Measurements from ENCODE around the gene TRAF3IP3.

TRAF3IP3 gene

DNA sequence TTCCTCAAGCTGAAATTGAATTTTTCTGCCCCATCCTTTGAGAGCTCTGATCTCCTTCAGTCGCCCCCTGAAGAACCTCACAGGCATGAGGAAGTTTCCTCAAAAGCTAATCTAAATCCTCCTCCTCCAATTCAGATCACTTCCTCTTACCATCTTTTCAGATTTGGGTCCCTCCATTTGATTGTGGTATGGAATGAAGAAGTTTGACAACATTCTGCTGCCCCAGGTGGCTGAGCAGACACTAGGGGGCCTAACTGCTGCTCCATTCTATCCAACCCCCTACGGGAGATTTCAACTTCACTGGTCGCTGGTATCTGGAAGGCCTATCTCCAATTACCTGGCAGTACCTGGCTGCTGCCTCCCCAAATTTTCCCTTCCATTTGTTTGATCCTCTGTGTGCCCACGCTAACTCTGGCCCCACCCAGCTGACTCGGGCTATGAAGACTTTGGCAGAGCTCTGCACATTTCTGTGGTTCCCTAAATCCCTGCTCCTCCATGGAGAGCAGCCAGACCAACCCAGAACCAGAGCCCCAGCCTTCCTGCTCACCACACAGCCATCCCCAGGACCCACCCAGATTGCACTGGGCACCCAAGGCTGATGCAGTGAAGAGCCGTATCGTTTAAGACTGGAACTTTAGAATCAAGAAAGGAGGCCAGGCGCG is 42.3 kb downstream of the TRAF3IP3 start:
- TF ChIP-seq CTCF (conservative IDR thresholded peaks at IDR 0.05; ENCODE audit: low read depth), result no peak
- ChIA-PET CTCF (interaction anchor here (0.8 kb wide), 1 partner anchor 29 kb away, joined by 3 read pairs; no protein-coding TSS in a partner anchor), POLR2A (ENCODE audit: low non-redundant PET) (no interaction called here)
- H3K27ac ChIP-seq, result no peak overlapping the region
- DNase-seq (ENCODE audit: low spot score), result no peak

- CTCF ChIA-PET, result interaction anchor here (1.0 to 2.5 kb wide), 2 partner anchors 18 to 22 kb away, joined by 6 to 7 read pairs; no protein-coding TSS in a partner anchor
- no peak overlapping the region for H3K27ac ChIP-seq
Observed at GRCh38 chr1:209800984-209801834, 45.4 kb downstream of the TRAF3IP3 start.

DNA sequence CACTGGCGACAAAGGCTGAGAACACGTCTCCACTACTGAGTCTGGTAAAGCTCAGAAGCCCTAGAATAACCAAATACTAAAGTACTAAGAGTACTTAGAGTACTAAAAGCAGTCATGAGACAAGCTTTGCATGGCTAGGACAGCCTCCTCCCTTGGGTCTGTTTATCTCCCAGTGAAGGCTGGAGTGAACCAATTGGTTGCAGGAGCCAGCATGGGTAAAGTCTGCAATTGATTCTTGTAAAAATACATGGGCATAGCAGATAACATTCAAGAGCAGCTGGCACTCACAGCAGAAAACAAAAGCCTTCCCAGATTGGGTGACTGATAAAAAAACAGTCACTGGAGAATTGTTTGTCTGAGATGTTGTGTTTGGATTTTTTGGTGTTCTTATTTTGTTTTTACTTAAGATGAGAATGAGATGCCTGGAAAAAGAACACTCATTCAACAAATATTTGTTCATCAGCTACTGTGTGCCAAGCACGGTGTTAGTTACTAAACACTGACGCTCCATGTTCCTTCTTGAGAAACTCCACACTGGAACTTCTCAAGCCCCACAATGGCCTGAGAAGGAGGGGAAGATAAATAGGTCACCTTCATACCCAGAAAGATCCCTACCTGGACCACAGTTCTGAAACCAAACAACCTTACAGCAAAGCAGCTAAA is 46.4 kb downstream of the TRAF3IP3 start:
- H3K27ac ChIP-seq, result no peak overlapping the region
- no peak for TF ChIP-seq CTCF (conservative IDR thresholded peaks at IDR 0.05; ENCODE audit: low read depth)
- DNase-seq (ENCODE audit: low spot score), result no peak
- ChIA-PET CTCF (interaction anchor here (2.5 kb wide), 1 partner anchor 21 kb away, joined by 7 read pairs; no protein-coding TSS in a partner anchor), POLR2A (ENCODE audit: low non-redundant PET) (interaction anchor here (0.6 kb wide), 1 partner anchor 19 kb away, joined by 3 read pairs; no protein-coding TSS in a partner anchor)

More at GRCh38 chr1:209800984-209801834, 45.4 kb downstream of the TRAF3IP3 start:
- TF ChIP-seq CTCF (conservative IDR thresholded peaks at IDR 0.05; ENCODE audit: low read depth), result no peak
- DNase-seq (ENCODE audit: low spot score), result no peak
- POLR2A ChIA-PET (ENCODE audit: low non-redundant PET), result interaction anchor here (0.6 kb wide), 1 partner anchor 20 kb away, joined by 3 read pairs; no protein-coding TSS in a partner anchor

- no peak overlapping the region for H3K27ac ChIP-seq
- ChIA-PET POLR2A (ENCODE audit: low non-redundant PET) (no interaction called here), CTCF (interaction anchor here (2.5 kb wide), 1 partner anchor 20 kb away, joined by 7 read pairs; no protein-coding TSS in a partner anchor)
- TF ChIP-seq CTCF (conservative IDR thresholded peaks at IDR 0.05; ENCODE audit: low read depth), result no peak
- DNase-seq (ENCODE audit: low spot score), result no peak
Observed at GRCh38 chr1:209802780-209803152, 46.9 kb downstream of the TRAF3IP3 start.

- ChIA-PET POLR2A (ENCODE audit: low non-redundant PET) (no interaction called here), CTCF (no interaction called here)
- DNase-seq (ENCODE audit: low spot score), result no peak
- no peak for TF ChIP-seq CTCF (conservative IDR thresholded peaks at IDR 0.05; ENCODE audit: low read depth)
- no peak overlapping the region for H3K27ac ChIP-seq
Observed at GRCh38 chr1:209803568-209803967, 47.7 kb downstream of the TRAF3IP3 start.

- DNase-seq (ENCODE audit: low spot score), result no peak
- TF ChIP-seq CTCF (conservative IDR thresholded peaks at IDR 0.05; ENCODE audit: low read depth), result no peak
Observed at GRCh38 chr1:209805341-209805781, 49.5 kb downstream of the TRAF3IP3 start.

More at GRCh38 chr1:209805341-209805781, 49.5 kb downstream of the TRAF3IP3 start:
- peak overlapping the region; percentile 82 for H3K27ac ChIP-seq
- CTCF ChIA-PET, result interaction anchor here (0.5 to 3.1 kb wide), 4 partner anchors 17 to 31 kb away, joined by 4 to 21 read pairs (median 4); partner anchors contain the start of gene UTP25
- POLR2A ChIA-PET (ENCODE audit: low non-redundant PET), result interaction anchor here (1.2 to 2.2 kb wide), 3 partner anchors 11 to 21 kb away, joined by 3 to 28 read pairs (median 6); no protein-coding TSS in a partner anchor

Measured in RWPE1 (cell line).